Measurements from ENCODE around the gene RLIM.

The RLIM gene

GRCh38 chrX:74578137-74578536 lies 36.3 kb downstream of the RLIM start:
- H3K27me3 ChIP-seq (ENCODE audit: low read length) = no peaks in the 10 kb centered on the region
- H3K4me2 ChIP-seq (ENCODE audit: low read depth, low read length, poor library complexity, severe bottlenecking) = no peak overlapping the region
- no peaks in the 10 kb centered on the region for H4K20me1 ChIP-seq (ENCODE audit: low read depth, low read length)
- H3K9me2 ChIP-seq (replicated peaks; ENCODE audit: insufficient read depth, low read length) = no peaks in the 10 kb centered on the region
- H3K4me3 ChIP-seq (ENCODE audit: insufficient read depth, low read length, poor library complexity, severe bottlenecking) = no peak overlapping the region
- H3K36me3 ChIP-seq (ENCODE audit: low read length) = no peaks in the 10 kb centered on the region
- H2AFZ ChIP-seq (ENCODE audit: low read depth, low read length, severe bottlenecking) = no peak overlapping the region
- no peak overlapping the region for H3K9ac ChIP-seq (ENCODE audit: low read length)
- no peaks in the 10 kb centered on the region for H3K79me2 ChIP-seq (ENCODE audit: insufficient read depth, low read length)
- no peaks in the 10 kb centered on the region for H3F3A ChIP-seq (ENCODE audit: insufficient read depth)
- TF ChIP-seq CTCF (IDR thresholded peaks at IDR 0.05; ENCODE audit: insufficient read depth, low read length, poor library complexity, severe bottlenecking) = no peak
- no peak for TF ChIP-seq EZH2phosphoT487 (conservative IDR thresholded peaks at IDR 0.05; ENCODE audit: low read length)
- no peak overlapping the region for H3K27ac ChIP-seq (ENCODE audit: low read depth, low read length)
- H3K9me3 ChIP-seq (ENCODE audit: insufficient read depth, low read length) = no peaks in the 10 kb centered on the region

- TF ChIP-seq CTCF (IDR thresholded peaks at IDR 0.05; ENCODE audit: insufficient read depth, low read length, poor library complexity, severe bottlenecking) = no peak
- no peak for TF ChIP-seq EZH2phosphoT487 (conservative IDR thresholded peaks at IDR 0.05; ENCODE audit: low read length)
- H3K9me2 ChIP-seq (replicated peaks; ENCODE audit: insufficient read depth, low read length) = no peaks in the 10 kb centered on the region
- H3K9ac ChIP-seq (ENCODE audit: low read length) = no peak overlapping the region
- no peaks in the 10 kb centered on the region for H3K36me3 ChIP-seq (ENCODE audit: low read length)
- H2AFZ ChIP-seq (ENCODE audit: low read depth, low read length, severe bottlenecking) = no peak overlapping the region
- no peaks in the 10 kb centered on the region for H3K79me2 ChIP-seq (ENCODE audit: insufficient read depth, low read length)
- H3K4me3 ChIP-seq (ENCODE audit: insufficient read depth, low read length, poor library complexity, severe bottlenecking) = no peak overlapping the region
- H3K27ac ChIP-seq (ENCODE audit: low read depth, low read length) = no peak overlapping the region
- H4K20me1 ChIP-seq (ENCODE audit: low read depth, low read length) = no peaks in the 10 kb centered on the region
- H3K9me3 ChIP-seq (ENCODE audit: insufficient read depth, low read length) = no peaks in the 10 kb centered on the region
- H3F3A ChIP-seq (ENCODE audit: insufficient read depth) = no peaks in the 10 kb centered on the region
- H3K4me2 ChIP-seq (ENCODE audit: low read depth, low read length, poor library complexity, severe bottlenecking) = no peak overlapping the region
- no peaks in the 10 kb centered on the region for H3K27me3 ChIP-seq (ENCODE audit: low read length)
These were observed 57.0 kb downstream of the RLIM start for GRCh38 chrX:74557378-74557777.

- H3K27ac ChIP-seq (ENCODE audit: low read depth, low read length) = no peak overlapping the region
- H3K27me3 ChIP-seq (ENCODE audit: low read length) = no peaks in the 10 kb centered on the region
These were observed 62.5 kb downstream of the RLIM start for GRCh38 chrX:74551934-74552333.

More at GRCh38 chrX:74551934-74552333, 62.5 kb downstream of the RLIM start:
- H4K20me1 ChIP-seq (ENCODE audit: low read depth, low read length) = no peaks in the 10 kb centered on the region
- no peaks in the 10 kb centered on the region for H3K9me3 ChIP-seq (ENCODE audit: insufficient read depth, low read length)
- H3F3A ChIP-seq (ENCODE audit: insufficient read depth) = no peaks in the 10 kb centered on the region
- H3K9me2 ChIP-seq (replicated peaks; ENCODE audit: insufficient read depth, low read length) = no peaks in the 10 kb centered on the region
- TF ChIP-seq EZH2phosphoT487 (conservative IDR thresholded peaks at IDR 0.05; ENCODE audit: low read length) (no peak), CTCF (IDR thresholded peaks at IDR 0.05; ENCODE audit: insufficient read depth, low read length, poor library complexity, severe bottlenecking) (no peak)
- no peak overlapping the region for H2AFZ ChIP-seq (ENCODE audit: low read depth, low read length, severe bottlenecking)
- H3K36me3 ChIP-seq (ENCODE audit: low read length) = no peaks in the 10 kb centered on the region
- no peak overlapping the region for H3K4me2 ChIP-seq (ENCODE audit: low read depth, low read length, poor library complexity, severe bottlenecking)
- H3K79me2 ChIP-seq (ENCODE audit: insufficient read depth, low read length) = no peaks in the 10 kb centered on the region
- H3K9ac ChIP-seq (ENCODE audit: low read length) = no peak overlapping the region
- H3K4me3 ChIP-seq (ENCODE audit: insufficient read depth, low read length, poor library complexity, severe bottlenecking) = no peak overlapping the region
